OCI-LY3 (cell line): ENCODE results near the gene HOXA9.

ENCODE experiments used
- CTCF ChIP-seq: fragments of 200-600, 300-600 bp; sonication (generic); IDR thresholded peaks from 2 replicates; pipeline ENCODE4 v1.5.1; 2014; ENCODE audit warnings: antibody characterized with exemption, low read length, low read depth
- EZH2phosphoT487 ChIP-seq: fragments of 200-600 bp; shearing (Covaris generic); IDR thresholded peaks from 2 replicates; pipeline ENCODE4 v1.6.1; 2018; ENCODE audit warnings: antibody characterized with exemption, mixed run types, low read depth

GRCh38 chr7:27131390-27131819 is 33.9 kb downstream of the HOXA9 start:
- TF ChIP-seq EZH2phosphoT487 (no peak), CTCF (no peak)
